A204.1 (cell line): Measurements from ENCODE around the gene SMARCC1.

Experiments
- FAIRE-seq: peaks from 2 replicates; lab custom pipeline; 2012; peaks lifted over from hg19 to GRCh38; lab: Jason Lieb, UNC

SMARCC1 gene

DNA sequence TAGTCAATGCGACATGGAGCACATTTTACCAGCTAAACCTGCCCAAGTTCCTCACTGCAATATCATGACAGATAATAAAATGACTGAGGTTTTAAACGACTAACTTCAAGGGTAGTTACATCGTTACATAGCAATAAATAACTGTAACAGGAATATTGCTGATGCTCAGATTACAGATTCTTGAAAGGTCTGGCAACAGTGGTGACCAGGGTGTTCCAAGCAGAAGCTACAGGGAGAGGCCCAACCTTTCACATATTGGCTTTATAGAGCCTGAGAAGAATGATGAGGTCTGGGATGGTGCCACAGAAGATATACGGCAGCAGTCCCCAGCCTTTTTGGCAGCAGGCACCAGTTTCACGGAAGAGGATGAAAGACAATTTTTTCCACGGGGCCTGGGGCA is 151.9 kb downstream of the SMARCC1 start:
- FAIRE-seq: no peak

DNA sequence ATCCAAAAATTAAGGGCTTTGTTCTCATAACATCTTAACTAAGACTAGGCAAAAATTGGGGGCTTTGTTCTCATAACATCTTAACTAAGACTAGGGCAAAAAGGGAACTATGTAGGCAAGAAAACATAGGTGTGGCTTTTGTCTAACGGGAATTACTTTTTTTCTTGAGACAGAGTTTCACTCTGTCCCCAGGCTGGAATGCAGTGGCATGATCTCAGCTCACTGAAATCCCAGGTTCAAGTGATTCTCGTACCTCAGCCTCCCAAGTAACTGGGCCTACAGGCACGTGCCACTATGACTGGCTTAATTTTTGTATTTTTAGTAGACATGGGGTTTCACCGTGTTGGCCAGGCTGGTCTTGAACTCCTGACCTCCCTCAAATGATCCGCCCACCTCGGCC is 153.3 kb downstream of the SMARCC1 start:
- FAIRE-seq: no peak

DNA sequence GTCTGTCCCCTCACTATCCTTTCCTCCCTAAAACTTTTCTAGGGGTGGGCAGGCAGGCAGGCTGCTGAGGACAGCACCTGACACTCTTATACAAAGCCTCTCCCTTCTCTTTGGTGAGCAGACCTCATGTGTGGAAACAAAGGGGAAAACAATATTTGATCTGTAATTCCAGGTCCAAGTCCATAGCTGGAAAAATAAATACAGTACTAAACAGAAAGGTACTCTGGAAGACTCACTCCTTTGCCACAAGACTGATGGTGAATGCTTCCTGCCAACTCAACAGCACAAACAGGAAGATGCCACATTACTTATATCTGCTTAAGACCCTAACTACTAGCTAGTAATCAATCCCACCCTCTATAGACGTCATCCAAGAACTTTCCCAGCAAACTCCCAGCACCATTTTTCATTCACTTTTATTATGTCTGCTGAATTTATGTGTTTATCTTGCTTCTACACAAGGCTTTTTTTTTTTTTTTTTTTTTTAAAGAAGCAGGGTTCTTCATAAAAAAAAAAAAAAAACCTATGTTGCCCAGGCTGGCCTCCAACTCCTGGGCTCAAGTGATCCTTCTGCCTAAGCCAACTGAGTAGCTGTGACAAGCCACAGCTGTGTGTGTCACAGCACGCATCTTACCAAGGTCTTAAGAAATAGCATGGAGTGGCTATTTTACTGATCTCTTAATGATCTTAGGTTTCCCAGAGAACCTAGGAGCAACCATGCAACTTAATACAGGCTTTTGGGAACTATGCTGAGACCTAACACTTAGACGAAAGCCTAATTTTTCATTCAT is 158.8 kb downstream of the SMARCC1 start:
- no peak for FAIRE-seq

DNA sequence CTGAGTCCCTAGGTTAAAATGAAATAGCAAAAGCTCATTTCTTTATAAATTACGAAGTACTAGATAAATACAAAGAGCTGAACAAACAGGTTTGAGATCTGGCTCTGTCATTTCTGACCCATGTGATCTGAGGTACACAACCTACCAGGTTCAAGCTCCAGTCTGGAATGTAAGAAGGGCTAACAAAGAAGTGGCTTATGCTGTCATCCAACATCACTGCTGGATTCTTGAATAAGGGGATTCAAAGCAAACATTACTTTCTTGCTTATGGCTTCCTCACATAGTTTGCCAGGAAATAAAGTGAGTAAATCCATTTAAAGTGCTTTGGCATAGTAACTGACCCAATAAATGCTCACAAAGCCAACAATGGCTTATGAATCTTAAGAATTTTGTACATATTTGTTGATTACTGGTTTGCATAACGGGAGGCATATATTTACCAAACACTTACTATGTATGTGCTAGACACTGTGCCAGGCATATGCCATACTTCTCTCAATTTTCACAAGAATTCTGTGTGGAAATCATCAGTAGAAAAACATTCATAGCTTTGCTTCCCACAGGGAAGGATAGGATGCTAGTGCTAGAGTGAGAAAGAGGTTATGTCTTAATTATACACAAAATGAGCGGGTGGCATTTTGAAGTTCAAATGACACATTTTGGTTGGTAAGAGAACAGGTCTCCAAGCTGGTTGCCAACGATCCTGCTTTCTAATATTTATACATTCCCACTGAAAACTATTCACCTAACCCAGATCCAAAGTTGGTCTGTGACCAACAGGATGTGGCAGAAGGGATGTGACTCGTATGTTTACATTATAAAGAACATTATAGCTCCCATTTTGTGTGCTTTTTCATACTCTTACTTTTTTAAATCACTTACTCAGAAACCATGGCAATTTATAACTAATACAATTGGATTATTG is 164.3 kb downstream of the SMARCC1 start:
- no peak for FAIRE-seq

- FAIRE-seq: no peak
Measured at GRCh38 chr3:47614788-47615187, 166.9 kb downstream of the SMARCC1 start.

DNA sequence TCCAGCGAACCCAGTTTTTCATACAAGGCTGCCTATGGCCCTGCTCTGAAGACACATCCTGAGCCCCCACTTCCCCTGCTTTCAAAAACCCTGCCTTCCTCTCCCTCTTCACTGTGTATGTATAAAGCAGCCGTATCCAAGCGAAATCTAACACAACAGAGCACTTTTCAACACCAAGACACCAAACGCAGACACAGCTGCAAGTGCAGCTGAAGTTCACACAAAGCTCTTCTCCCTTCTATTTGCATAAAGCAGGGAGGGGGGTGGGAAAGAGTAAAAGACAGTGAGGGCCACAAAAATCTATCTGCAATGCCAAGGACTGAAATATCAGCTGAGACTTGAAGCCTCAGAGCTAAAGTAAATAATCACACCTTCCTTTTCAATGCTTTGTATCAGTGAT is 168.0 kb downstream of the SMARCC1 start:
- FAIRE-seq: no peak

DNA sequence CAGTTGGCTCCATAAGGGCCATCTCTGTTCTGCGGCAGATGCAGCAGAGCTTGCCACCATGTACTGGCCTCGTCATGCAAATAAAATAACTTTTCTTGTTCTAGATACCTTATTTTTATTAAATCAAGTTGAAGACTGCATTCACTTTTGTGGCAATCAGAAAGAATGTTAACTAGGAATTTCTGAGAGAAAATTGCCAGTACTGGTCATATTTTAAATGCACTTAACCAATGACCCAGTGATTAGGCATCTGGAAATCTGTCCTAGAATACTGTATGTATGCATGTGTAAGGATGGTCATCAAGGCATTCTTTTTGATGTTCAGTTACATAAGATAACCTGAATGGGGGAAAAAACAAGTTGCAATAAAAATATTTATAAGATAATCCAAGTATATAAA is 168.8 kb downstream of the SMARCC1 start:
- FAIRE-seq: no peak

DNA sequence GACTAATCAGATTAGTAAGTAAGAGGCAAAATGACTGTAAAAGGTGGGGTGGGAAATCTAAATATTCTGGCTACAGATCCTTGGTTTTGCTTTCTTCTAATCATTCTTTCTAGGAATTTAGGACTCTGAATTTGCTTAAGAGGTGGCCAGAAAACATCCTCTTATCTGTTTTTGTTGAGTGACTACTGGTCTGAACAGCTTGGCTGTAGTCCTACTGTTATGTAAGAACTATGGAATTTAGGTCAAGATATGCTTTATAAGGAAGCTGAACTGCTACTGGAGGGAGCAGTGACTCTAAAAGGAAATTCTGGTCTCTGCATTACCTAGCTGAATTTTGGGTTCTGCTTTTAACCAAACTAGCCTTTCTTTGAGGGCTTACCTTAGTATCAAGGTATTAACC is 169.5 kb downstream of the SMARCC1 start:
- FAIRE-seq: no peak

DNA sequence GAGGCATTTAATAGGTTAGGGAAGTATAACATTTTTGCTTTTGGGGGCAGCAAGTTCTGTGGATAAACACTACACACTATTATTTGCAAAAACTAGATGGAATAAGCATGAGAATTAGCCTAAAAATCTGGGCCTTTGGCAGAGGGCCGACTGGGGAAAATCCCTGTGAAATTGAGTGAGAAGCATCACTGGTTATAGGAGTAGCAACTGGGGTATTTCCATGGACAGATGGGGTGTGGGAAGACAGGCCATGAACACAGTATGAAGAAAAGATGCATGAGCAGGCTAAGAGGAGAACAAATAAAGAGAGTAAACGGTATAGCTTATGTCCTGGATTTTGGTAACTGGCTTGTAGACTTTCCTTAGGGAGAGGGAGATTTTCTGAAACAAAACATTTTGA is 170.1 kb downstream of the SMARCC1 start:
- FAIRE-seq: no peak

GRCh38 chr3:47610583-47610982 is 171.1 kb downstream of the SMARCC1 start:
- FAIRE-seq: no peak

- no peak for FAIRE-seq
Measured at GRCh38 chr3:47607335-47607734, 174.4 kb downstream of the SMARCC1 start.

GRCh38 chr3:47606165-47606564 is 175.5 kb downstream of the SMARCC1 start:
- FAIRE-seq: no peak

DNA sequence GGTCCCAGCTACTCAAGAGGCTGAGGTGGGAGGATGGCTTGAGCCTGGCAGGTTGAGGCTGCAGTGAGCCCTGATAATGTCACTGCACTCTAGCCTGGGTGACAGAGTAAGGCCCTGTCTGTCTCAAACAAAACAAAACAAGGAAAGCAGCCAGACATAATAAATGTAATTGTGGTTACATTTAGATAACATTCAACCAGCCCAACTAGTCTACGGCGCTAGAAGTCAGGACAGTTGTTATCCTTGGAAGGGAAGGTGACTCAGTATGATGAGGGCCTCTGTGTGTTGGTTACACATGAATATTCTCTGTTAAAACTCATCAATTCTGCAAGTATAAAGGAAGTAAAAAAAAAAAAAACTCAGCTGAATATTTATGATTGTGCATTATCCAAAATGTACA is 176.0 kb downstream of the SMARCC1 start:
- no peak for FAIRE-seq

DNA sequence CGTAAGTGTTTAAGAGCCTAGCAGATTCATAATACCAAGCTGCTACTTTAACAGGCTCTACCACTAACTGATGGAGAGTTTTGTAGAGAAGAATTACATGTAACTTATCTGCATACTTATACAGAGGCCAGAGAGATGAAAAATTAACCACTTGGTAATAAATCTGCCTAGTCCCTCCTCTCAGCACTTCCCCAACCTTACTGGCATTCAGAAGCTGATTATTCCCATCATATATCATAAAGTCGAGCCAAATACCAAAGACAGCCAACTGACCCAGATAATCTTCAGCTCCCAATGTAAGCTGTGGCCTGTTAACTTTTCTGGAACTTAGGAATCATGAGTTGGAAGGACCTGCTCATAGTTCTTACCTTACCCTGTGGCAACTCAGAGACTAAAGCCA is 177.5 kb downstream of the SMARCC1 start:
- FAIRE-seq: no peak

DNA sequence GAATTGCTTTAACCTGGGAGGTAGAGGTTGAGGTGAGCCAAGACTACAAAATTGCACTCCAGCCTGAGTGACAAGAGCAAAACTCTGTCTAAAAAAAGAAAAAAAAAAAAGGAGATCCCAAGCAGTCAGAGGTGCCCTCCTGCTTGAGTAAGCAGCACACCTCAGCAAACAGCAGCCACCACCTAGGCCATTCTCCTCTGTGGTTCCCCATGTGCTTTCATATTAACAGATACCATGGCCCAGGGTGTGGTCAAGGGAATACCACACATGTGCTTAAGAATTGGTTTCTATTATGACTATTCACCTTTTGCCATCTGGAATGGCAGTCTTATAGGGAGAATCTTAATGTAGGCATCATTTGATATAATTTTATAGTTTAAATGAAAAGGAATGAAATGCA is 178.4 kb downstream of the SMARCC1 start:
- no peak for FAIRE-seq

- FAIRE-seq: no peak
Measured at GRCh38 chr3:47601281-47601680, 180.4 kb downstream of the SMARCC1 start.

DNA sequence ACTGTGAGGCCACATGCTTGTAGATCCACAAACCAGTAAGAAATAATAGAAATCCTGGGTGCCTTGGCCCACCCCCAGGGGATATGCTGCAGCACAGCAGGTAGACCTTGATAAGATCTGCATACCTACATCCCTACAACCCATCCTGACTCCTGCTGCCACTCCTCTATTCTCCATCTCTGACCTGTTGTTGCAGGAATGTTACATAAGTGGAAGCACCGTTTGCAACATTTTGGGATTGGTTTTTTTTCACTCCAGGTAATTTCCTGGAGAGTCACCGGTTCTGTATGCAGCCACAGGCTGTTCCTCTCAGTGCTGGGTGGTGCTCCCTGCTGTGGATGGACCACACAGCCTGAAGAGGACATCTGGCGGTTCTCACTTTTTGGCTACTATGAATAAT is 186.9 kb downstream of the SMARCC1 start:
- FAIRE-seq: no peak

GRCh38 chr3:47592066-47592795 is 189.5 kb downstream of the SMARCC1 start:
- no peak for FAIRE-seq

DNA sequence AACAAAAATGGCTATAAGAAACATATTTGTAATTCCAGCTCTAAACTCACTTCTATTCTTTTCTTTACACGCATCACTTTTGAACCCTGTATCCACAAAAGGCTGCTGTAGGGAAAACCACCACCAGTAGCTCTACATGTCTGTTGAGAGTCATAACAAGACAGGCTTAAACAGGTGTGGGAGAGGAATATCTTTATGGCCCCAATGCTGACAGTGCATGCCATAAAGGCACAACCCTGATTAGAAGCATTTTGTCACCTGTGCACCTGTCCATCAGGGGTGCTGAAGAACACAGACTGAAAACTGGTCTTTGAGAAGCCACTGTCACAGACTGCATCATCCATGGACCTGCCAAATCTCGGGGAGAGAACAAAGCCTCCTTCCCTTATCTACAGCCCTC is 191.5 kb downstream of the SMARCC1 start:
- FAIRE-seq: no peak

GRCh38 chr3:47588587-47588986 is 193.1 kb downstream of the SMARCC1 start:
- no peak for FAIRE-seq

GRCh38 chr3:47588053-47588452 is 193.6 kb downstream of the SMARCC1 start:
- no peak for FAIRE-seq

- no peak for FAIRE-seq
Measured at GRCh38 chr3:47586746-47587145, 194.9 kb downstream of the SMARCC1 start.
